Fibroblast of skin of right biceps (primary cell): Measurements from ENCODE around the gene FOXJ2.
"Not testable (repeated sequence)": the region's sequence is repeated elsewhere in the genome, so short reads cannot be mapped to it uniquely, and the experiment has no call there.

Experiments
- DNase-seq: peaks from one replicate; pipeline ENCODE4 v3.0.0-alpha.2; 2013

FOXJ2 gene

GRCh38 chr12:8032242-8033152 lies at the start of gene FOXJ2:
Gene FOXJ2 (plus strand): TSS chr12:8032716. CDS start chr12:8039833, 7,117 bp downstream.
- peak; percentile 76 for DNase-seq

DNA sequence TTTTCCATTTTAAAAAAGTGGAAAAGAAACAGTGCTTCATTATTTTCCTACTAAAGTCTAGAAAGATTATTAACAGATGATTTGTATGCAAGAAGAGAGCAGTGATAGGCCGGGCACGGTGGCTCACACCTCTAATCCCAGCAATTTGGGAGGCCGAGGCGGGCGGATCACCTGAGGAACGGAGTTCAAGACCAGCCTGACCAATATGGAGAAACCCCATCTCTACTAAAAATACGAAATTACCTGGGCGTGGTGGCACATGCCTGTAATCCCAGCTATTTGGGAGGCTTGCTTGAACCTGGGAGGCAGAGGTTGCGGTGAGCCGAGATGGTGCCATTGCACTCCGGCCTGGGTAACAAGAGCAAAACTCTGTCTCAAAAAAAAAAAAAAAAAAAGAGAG lies 49.5 kb upstream of the FOXJ2 start:
- DNase-seq, result not testable (repeated sequence)

- DNase-seq, result not testable (repeated sequence)
Observed at GRCh38 chr12:7983460-7983859, 49.1 kb upstream of the FOXJ2 start.

GRCh38 chr12:7984900-7985299 lies 47.6 kb upstream of the FOXJ2 start:
- DNase-seq, result no peak

DNA sequence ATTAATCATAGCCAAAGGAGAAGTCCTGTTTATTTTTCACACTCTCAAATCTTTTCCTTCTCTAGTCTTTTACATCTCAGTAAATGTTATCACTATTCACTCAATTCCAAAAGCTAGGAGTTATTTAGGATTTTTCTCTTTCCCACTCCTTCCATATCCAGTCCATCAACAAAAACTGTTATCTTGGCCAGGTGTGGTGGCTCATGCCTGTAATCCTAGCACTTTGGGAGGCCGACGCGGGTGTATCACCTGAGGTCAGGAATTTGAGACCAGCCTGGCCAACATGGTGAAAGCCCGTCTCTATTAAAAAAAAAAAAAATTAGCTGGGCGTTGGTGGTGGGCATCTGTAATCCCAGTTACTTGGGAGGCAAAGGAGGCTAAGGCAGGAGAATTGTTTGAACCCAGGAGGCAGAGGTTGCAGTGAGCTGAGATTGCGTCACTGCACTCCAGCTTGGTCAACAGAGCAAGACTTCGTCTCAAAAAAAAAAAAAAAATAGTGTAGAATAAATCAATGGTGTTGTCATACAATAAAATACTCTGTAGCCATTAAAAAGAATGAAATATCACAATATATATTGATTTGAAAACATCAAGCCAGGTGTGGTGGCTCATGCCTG lies 46.6 kb upstream of the FOXJ2 start:
- no peak for DNase-seq

GRCh38 chr12:7989827-7990491 lies 42.6 kb upstream of the FOXJ2 start:
- DNase-seq, result no peak

- DNase-seq, result no peak
Observed at GRCh38 chr12:7991535-7991934, 41.0 kb upstream of the FOXJ2 start.

- DNase-seq, result peak; percentile 98
Observed at GRCh38 chr12:7994731-7995205, 37.7 kb upstream of the FOXJ2 start.

GRCh38 chr12:7995266-7995963 lies 37.1 kb upstream of the FOXJ2 start:
- DNase-seq, result peak; percentile 93

DNA sequence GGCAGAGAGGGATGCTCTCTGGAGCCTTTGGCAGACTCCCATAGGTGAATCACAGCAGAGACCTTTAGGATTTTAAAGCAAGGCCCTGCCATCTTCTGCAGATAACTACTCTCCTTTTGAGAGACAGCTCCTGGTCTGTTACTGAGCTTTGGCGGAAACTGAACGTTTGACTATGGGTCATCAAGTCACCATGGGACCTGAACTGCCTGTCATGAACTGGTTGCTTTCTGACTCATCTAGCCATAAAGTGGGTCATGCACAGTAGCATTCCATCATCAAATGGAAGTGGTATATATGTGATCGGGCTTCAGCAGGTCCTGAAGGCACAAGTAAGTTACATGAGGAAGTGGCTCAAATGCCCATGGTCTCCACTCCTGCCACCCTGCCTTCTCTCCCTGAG lies 31.7 kb upstream of the FOXJ2 start:
- DNase-seq, result not testable (repeated sequence)

- peak; percentile 22 for DNase-seq
Observed at GRCh38 chr12:8001496-8001895, 31.0 kb upstream of the FOXJ2 start.

GRCh38 chr12:8004897-8005296 lies 27.6 kb upstream of the FOXJ2 start:
- not testable (repeated sequence) for DNase-seq

GRCh38 chr12:8011331-8011730 lies 21.2 kb upstream of the FOXJ2 start:
- DNase-seq, result no peak

DNA sequence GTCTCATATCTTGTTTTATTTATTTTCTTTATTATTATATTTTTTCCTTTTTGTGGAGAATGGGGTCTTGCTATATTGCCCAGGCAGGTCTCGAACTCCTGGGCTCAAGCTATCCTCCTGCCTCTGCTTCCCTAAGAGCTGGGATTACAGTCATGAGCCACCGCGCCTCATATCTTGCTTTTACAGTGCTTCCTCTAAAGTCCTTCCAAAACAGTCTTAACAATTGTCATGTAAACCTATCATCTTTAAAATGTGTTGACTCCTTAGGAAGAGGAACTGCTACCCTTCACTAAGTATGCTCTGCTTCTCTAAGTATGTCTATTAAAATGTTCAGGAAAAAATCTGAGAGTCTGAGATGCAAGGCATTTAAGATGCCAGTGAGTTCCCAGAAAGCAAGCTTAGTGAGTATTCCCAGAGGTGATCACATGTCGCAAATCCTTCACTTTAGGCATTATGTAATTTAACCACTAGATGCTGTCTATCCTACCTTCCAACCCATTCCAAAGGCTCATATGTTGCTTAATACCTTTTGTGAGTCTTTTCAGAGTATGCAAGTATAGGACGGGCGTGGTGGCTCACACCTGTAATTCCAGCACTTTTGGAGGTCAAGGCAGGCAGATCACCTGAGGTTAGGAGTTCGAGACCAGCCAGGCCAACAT lies 19.7 kb upstream of the FOXJ2 start:
- DNase-seq, result no peak

GRCh38 chr12:8014836-8015235 lies 17.7 kb upstream of the FOXJ2 start:
- no peak for DNase-seq

DNA sequence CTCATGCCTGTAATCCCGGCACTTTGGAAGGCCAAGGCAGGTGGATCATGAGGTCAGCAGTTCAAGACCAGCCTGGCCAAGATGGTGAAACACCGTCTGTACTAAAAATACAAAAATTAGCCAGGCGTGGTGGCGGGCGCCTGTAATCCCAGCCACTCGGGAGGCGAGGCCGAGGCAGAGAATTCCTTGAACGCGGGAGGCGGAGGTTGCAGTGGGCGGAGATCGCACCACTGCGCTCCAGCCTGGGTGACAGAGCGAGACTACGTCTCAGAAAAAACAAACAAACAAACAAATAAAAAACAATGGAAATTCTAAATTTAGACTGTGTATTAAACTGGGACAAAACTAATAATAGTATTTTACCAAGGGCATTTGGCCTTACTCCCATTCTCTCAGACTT lies 14.3 kb upstream of the FOXJ2 start:
- not testable (repeated sequence) for DNase-seq

DNA sequence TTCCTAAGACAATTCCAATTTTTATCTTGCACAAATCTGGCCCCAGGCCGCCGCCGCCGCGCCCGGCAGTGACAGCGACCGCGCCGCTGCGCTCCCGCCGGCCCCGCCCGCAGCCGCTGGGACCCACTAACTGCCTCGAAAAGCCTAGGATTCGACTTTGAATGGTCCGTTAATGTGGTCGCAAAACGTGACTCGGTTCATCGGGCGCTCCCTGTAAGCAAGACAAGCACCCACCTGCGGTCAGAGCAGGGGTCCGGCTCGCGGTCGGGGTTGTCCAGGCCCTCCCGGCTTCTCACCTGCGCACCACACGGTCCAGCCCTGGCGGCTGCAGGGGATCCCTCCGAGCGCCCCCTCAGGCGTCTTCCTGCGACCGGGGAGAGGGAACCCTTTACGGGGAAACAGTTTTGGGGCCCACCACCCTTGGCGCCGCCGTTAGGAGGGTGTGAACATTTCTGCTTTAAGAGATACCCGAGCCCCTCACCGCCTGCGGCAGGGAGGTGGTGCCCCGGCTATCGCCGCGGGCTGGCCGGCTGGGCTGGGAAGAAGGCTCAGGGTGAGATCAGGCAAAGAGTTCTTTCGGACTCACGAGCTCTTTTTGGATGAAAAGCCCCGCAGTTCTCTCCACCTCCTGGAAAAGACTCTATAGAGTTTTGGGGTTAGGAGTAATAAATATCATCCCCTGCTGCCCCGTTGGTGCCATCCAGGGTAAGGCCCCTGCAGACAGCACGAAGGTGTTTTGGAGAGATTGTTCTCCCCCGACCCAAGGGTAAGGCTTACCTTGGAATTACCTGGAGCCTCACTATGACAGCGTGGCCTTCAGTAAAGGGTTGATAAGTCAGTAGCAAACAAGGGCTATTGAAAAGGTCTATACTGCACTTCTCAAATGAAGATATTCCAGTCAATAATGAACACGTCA lies 13.6 kb upstream of the FOXJ2 start:
- no peak for DNase-seq

DNA sequence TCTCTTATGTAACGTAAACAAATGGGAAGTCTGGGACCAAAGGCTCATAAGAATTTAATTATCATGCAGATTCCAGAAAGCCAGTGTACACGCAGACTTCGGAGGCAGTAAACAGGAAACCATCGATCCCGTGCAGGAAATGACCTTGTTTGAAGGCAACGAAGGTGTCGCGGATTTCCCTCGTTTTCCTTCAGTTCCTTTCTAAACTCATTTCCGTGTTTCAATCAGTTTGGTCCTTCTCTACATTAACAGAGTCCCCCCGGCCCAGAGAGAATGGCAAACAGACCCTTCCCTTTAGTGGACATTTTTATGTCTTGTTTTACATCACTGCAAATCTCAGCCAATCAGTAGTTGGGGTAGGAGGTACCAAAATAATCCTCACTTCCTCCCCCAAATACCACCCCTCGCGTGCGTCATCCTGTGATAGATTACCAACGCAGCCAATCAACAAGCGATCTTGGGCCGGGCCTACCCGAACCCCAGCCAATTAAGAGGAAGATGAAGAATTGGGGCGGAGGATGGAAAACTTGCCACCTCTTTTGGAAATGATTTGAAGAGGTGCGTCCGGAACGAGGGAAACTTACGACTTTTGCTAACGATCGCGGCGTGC lies 6.1 kb upstream of the FOXJ2 start:
- peak; percentile 100 for DNase-seq

DNA sequence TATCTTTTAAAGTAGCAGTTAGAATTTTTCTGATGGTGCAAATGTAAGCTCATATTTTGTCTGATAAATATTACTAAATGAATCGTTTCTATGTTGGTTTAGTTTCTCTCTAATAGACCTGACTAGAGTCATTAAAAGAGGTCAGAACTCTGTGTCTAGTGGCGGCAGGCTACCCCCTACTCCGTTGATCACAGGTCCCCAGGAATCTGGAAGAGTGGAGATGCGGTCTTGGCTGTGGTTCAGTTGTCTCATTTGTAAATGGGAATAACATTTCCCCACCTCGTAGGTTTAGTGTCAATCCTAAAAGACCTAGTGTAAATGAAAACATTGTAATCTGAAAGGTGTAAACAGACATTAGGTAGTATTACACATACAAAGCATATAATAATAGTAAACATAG lies 4.7 kb upstream of the FOXJ2 start:
- no peak for DNase-seq

- no peak for DNase-seq
Observed at GRCh38 chr12:8028267-8028666, 4.2 kb upstream of the FOXJ2 start.

GRCh38 chr12:8030189-8030588 lies 2.3 kb upstream of the FOXJ2 start:
- no peak for DNase-seq
